Measurements from ENCODE around the gene LMLN. TPM values are rescaled to one million over a fixed set of nuclear protein-coding genes. Genes with fewer than 3 reads are reported as not detected.
A peak's percentile ranks its signal among the peaks of the same experiment; 100 is the strongest.
"Not testable (repeated sequence)": the region's sequence is repeated elsewhere in the genome, so short reads cannot be mapped to it uniquely, and the experiment has no call there.

Gene LMLN
- total RNA-seq, 1 donor from 2014 or later = 5.1 TPM

- peak; percentile 74 for DNase-seq (ENCODE audit: low read depth)
These were observed 111.7 kb downstream of the LMLN start for GRCh38 chr3:198071602-198072287.

- DNase-seq (ENCODE audit: low read depth) = no peak
These were observed 116.8 kb downstream of the LMLN start for GRCh38 chr3:198076722-198077308.

- DNase-seq (ENCODE audit: low read depth) = no peak
These were observed 119.9 kb downstream of the LMLN start for GRCh38 chr3:198079771-198080520.

GRCh38 chr3:198080521-198081384 is 120.7 kb downstream of the LMLN start:
- peak; percentile 61 for DNase-seq (ENCODE audit: low read depth)

- no peak for DNase-seq (ENCODE audit: low read depth)
These were observed 121.4 kb downstream of the LMLN start for GRCh38 chr3:198081421-198081844.

- DNase-seq (ENCODE audit: low read depth) = not testable (repeated sequence)
These were observed 122.2 kb downstream of the LMLN start for GRCh38 chr3:198082226-198082625.

- DNase-seq (ENCODE audit: low read depth) = no peak
These were observed 128.5 kb downstream of the LMLN start for GRCh38 chr3:198088421-198088955.

- DNase-seq (ENCODE audit: low read depth) = no peak
These were observed 130.8 kb downstream of the LMLN start for GRCh38 chr3:198090795-198091332.

- no peak for DNase-seq (ENCODE audit: low read depth)
These were observed 132.3 kb downstream of the LMLN start for GRCh38 chr3:198092276-198092675.

GRCh38 chr3:198093112-198093679 is 133.2 kb downstream of the LMLN start:
- DNase-seq (ENCODE audit: low read depth) = no peak

Other genes starting within 250 kb of the LMLN start
- 24.5 and 25.7 TPM in 2 replicates for gene RUBCN, start 223.3 kb upstream of the LMLN start, total RNA-seq
- 103 and 107 TPM in 2 replicates for gene FYTTD1, start 210.3 kb upstream of the LMLN start, total RNA-seq
- 17.0 TPM in 2 replicates for gene LRCH3, start 169.0 kb upstream of the LMLN start, total RNA-seq
- 553 and 684 TPM in 2 replicates for gene RPL35A, start 10.0 kb upstream of the LMLN start, total RNA-seq

Data from myocyte (in vitro differentiated cells).